SHP77 treated with DMSO at 0.1 percent for 48 hours (cell line): ENCODE data around the gene PTPN4.

Experiments
- DNase-seq: peaks from one replicate; lab custom pipeline; 2025; lab: John Stamatoyannopoulos, UW

PTPN4 gene

DNA sequence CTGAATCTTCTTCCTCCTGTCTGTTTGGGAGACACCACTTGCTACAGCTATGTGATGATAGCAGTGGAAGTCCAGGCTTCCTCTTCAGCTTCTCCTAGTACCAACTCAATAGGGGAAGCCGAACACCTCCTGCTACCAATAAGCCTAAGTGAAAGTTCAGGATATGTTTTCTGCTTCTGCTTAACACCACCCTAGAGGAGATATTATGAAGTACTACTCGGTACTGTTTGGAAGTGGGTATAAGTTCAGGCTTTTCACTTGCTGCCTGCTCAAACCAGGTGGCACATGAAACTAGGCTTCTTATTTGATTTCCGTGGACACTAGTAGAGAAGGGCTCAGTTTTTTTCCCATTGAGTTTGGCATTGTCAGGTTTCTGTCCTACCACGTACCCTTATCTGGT, 99.8 kb downstream of the PTPN4 start:
- DNase-seq, result no peak

DNA sequence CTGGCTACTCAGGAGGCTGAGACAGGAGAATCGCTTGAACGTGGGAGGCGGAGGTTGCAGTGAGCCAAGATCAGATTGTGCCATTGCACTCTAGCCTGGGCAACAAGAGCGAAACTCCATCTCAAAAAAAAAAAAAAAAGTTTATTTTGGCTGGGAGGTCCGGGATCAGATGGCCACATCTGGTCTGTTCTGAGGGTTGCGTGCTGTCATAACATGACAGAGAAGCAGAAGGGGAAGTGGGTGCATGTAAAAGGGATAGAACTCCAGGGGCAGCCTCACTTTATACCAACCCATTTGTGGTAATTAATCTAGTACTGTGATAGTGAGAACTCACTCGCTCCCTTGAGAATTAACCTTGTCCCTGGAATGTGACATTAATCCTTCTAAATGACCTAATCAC, 101.2 kb downstream of the PTPN4 start:
- no peak for DNase-seq

DNA sequence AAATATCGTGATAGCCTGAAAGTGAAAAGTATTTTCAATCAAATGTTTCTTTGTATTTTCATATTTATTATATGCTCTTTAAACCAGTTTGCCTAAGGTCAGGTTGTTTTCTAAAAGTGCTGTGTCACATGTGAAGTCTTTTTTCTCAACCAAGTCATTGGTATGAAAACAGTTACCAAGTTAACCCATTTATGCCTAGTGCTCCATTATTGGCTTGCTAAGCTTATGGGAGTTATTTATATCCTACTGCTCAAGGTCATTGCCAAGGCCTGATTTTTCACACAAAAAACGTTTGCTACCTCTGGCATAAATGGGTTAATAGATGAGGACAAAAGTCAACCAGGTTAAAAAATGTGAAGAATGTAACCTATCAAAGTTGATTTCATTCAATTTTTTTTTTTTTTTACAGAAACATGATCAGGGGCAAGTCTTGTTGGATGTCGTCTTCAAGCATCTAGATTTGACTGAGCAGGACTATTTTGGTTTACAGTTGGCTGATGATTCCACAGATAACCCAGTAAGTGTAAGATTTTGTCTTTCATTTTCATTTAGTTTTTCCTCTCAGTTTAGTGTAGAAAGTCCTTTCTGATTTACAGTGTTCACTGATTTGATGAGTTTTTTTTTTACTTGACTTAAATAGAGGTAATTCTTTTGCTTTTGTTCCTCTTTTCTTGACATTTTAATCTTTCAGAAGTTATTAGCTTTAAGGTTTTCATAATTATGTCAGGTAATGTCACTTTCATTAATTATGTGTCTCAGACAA, 102.6 kb downstream of the PTPN4 start:
- DNase-seq, result no peak

GRCh38 chr2:119864318-119864717, 104.6 kb downstream of the PTPN4 start:
- DNase-seq, result no peak

- DNase-seq, result no peak
These were observed 112.0 kb downstream of the PTPN4 start for GRCh38 chr2:119871725-119872124.

GRCh38 chr2:119873350-119874315, 113.9 kb downstream of the PTPN4 start:
- no peak for DNase-seq

DNA sequence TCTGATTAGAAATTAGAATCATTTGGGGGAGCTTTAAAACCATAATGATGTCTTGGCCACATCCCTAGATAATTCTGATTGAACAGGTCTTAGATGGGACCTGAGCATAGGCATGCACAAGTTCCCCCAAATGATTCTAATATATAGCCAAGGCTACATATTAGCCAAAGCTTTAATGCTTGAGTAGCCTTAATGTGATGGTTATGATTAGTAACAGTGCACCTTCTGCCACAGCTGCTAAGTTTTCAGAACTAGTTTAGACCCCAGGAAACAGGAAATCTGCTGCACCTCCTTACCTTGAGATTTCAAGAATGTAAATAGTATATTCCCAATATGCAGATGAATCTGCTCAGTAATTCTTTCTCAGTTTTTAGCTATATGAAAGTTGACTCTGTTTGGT, 119.8 kb downstream of the PTPN4 start:
- no peak for DNase-seq

GRCh38 chr2:119888680-119889079, 129.0 kb downstream of the PTPN4 start:
- no peak for DNase-seq

DNA sequence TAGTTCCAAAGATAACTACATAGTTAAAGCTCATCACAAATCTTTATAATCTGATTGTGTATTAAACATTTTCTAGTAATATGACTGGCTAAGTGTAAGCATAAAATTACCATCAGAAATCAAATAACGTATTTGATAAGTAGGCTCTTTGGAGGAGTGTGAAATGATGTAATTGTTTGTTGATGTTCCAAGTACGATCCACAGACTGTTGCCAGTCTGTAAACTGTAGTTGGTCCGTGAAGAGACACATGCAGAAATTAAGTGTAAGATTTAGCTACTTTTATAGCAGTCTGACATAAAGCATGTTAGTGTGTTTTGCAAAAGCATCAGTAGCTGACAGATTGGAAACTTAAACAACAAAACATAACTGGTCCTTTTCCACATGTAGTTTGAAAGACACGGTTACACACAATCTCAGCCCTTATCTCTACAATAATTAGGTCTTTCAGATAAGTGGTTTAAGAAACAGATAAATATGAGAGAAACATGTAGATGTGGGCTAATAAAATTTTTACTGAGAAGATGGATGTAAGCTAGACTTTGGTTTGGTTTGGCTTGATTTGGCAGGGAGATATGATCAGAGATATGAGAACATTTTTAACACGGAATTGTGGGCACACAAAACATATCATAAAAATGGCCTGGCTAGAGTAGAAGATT, 138.1 kb downstream of the PTPN4 start:
- no peak for DNase-seq

GRCh38 chr2:119901013-119901412, 141.3 kb downstream of the PTPN4 start:
- DNase-seq, result no peak

DNA sequence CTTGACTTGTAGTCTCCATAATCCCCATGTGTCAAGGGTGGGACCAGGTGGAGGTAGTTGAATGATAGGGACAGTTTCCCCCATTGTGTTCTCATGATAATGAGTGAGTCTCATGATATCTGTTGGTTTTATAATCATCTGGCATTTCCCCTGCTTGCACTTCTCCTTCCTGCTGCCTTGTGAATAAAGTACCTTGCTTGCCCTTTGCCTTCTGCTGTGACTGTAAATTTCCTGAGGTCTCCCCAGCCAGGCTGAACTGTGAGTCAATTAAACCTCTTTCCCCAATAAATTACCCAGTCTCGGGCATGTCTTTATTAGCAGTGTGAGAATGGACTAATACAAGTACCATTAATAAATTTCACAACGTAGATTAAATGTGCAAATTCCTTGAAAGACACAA, 150.8 kb downstream of the PTPN4 start:
- no peak for DNase-seq

- no peak for DNase-seq
These were observed 154.5 kb downstream of the PTPN4 start for GRCh38 chr2:119914266-119914665.

- DNase-seq, result no peak
These were observed 162.1 kb downstream of the PTPN4 start for GRCh38 chr2:119921825-119922224.

DNA sequence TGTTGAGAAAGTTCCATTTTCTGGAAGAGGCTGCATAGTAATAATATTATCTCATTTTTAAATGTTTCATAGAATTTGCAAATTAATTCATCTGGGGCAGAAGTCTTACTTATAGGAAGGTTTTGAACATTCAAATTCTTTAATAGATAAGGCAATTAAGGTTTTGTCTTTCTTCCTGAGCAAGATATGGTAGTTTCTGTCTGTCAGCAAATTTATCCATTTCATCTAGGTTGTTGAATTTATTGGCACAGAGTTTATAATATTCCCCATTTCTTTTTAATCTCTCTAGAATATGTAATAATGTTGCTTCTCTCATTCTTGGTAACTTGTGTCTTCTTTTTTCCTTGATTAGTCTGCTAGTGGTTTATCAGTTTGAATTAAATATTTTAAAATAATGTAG, 163.0 kb downstream of the PTPN4 start:
- DNase-seq, result no peak

- no peak for DNase-seq
These were observed 169.8 kb downstream of the PTPN4 start for GRCh38 chr2:119929537-119929936.

- no peak for DNase-seq
These were observed 173.1 kb downstream of the PTPN4 start for GRCh38 chr2:119932809-119933208.

GRCh38 chr2:119934319-119934718, 174.6 kb downstream of the PTPN4 start:
- no peak for DNase-seq

GRCh38 chr2:119937680-119938079, 178.0 kb downstream of the PTPN4 start:
- DNase-seq, result no peak

- DNase-seq, result no peak
These were observed 180.2 kb downstream of the PTPN4 start for GRCh38 chr2:119939915-119940314.

DNA sequence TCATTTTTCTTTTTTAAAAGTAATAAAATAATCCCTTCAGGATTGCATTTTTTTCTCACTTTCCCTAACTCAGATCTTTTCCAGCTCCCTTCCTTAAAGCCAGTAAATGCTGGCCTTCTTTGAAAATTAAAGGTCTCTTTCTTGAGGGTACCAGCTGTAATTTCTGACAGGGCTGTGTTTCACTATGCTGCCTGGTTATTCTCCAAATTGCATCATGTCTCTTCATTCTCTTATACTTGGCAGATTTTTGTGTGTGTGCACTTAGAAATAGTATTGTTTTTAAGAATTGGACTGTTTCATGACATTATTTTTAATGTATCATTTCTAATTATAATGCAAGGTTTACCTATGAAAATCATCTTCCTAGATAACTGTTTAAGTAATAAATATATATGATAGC, 181.1 kb downstream of the PTPN4 start:
- DNase-seq, result no peak

DNA sequence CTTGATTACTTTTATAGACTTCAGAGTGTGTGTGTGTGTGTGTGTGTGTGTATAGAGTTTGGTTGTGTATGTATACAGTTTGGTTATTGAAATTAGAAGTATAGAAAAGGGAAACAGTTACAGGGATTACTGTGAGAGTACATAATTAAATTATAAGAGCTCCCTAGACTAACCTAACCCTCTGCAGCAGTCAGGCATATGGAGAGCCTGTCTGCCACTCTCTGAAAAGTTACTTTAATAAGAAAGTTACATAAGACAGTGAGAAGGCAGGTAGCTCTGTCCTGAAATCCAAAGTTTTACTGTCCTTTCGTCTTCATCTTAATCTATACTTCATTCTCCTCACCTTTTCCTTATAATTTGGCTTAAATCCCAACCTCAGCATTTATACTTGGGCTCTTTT, 181.7 kb downstream of the PTPN4 start:
- no peak for DNase-seq

GRCh38 chr2:119941981-119942513, 182.3 kb downstream of the PTPN4 start:
- DNase-seq, result no peak
